DND-41 (cell line): ENCODE measurements around the gene CDH12.

Source experiments
- CTCF ChIP-seq: IDR thresholded peaks from 2 replicates; pipeline ENCODE4 v1.5.1; 2012; ENCODE audit warnings: borderline replicate concordance, low read length, moderate library complexity, mild to moderate bottlenecking; ENCODE audit not compliant: poor library complexity, severe bottlenecking; ENCODE audit errors: extremely low read depth
- EZH2 ChIP-seq: IDR thresholded peaks from 3 replicates; pipeline ENCODE4 v1.6.1; 2012; ENCODE audit warnings: borderline replicate concordance, low read depth, mild to moderate bottlenecking, moderate library complexity, low read length, inconsistent platforms; ENCODE audit not compliant: severe bottlenecking

- TF ChIP-seq CTCF (no peak), EZH2 (no peak)
Observed at GRCh38 chr5:22614486-22615094, 238.6 kb downstream of the CDH12 start.
